MM.1S (cell line): ENCODE results near the gene CYBRD1.

ENCODE experiments used
- DNase-seq: peaks from one replicate; pipeline ENCODE4 v3.0.0-alpha.2; 2015
- H2AFZ ChIP-seq: fragments of 300-600 bp; sonication (generic); 2 replicates; pipeline ENCODE4 v1.6.0; 2016; ENCODE audit warnings: antibody characterized with exemption, low read length
- H3F3A ChIP-seq: fragments of 300-600 bp; sonication (generic); 2 replicates; pipeline ENCODE4 v1.6.1; 2016; ENCODE audit warnings: mild to moderate bottlenecking, antibody characterized with exemption, low read length, moderate library complexity, mixed read lengths; ENCODE audit not compliant: insufficient read depth
- H3K27ac ChIP-seq: fragments of 300-600 bp; sonication (generic); 2 replicates; pipeline ENCODE4 v1.5.1; 2016; ENCODE audit warnings: mild to moderate bottlenecking, low read length
- H3K27me3 ChIP-seq: fragments of 300-600 bp; sonication (generic); replicated peaks from 2 replicates; pipeline ENCODE4 v1.6.0; 2016; ENCODE audit warnings: low read length; ENCODE audit not compliant: insufficient read depth
- H3K36me3 ChIP-seq: fragments of 300-600 bp; sonication (generic); replicated peaks from 2 replicates; pipeline ENCODE4 v1.6.1; 2016; ENCODE audit warnings: mild to moderate bottlenecking, low read length, mixed read lengths; ENCODE audit not compliant: insufficient read depth
- H3K4me1 ChIP-seq: fragments of 300-600 bp; sonication (generic); 2 replicates; pipeline ENCODE4 v1.6.1; 2016; ENCODE audit warnings: low read length, mixed read lengths
- H3K4me2 ChIP-seq: fragments of 300-600 bp; sonication (generic); 2 replicates; pipeline ENCODE4 v1.6.0; 2016; ENCODE audit warnings: low read depth, low read length
- H3K4me3 ChIP-seq: fragments of 300-600 bp; sonication (generic); 2 replicates; pipeline ENCODE4 v1.5.1; 2016; ENCODE audit warnings: low read length, mixed read lengths
- H3K79me2 ChIP-seq: fragments of 300-600 bp; sonication (generic); 2 replicates; pipeline ENCODE4 v1.6.1; 2016; ENCODE audit warnings: mixed run types, low read length, mixed read lengths
- H3K9ac ChIP-seq: fragments of 300-600 bp; sonication (generic); 2 replicates; pipeline ENCODE4 v1.6.1; 2016; ENCODE audit warnings: low read length, mixed read lengths
- H3K9me2 ChIP-seq: fragments of 300-600 bp; sonication (generic); replicated peaks from 2 replicates; pipeline ENCODE4 v1.6.1; 2016; ENCODE audit warnings: mild to moderate bottlenecking, low read length, mixed read lengths; ENCODE audit not compliant: insufficient read depth
- H3K9me3 ChIP-seq: fragments of 300-600 bp; sonication (generic); replicated peaks from 2 replicates; pipeline ENCODE4 v1.6.1; 2016; ENCODE audit warnings: mild to moderate bottlenecking, low read length, mixed read lengths; ENCODE audit not compliant: insufficient read depth
- H4K20me1 ChIP-seq: fragments of 300-600 bp; sonication (generic); 2 replicates; pipeline ENCODE4 v1.6.1; 2016; ENCODE audit warnings: mild to moderate bottlenecking, low read length, moderate library complexity, mixed read lengths; ENCODE audit not compliant: insufficient read depth
- CTCF ChIP-seq: fragments of 300-600 bp; sonication (generic); IDR thresholded peaks from 2 replicates; pipeline ENCODE4 v1.5.1; 2016; ENCODE audit warnings: antibody characterized with exemption, low read length, mixed read lengths
- EZH2 ChIP-seq: fragments of 300-600 bp; sonication (generic); optimal IDR thresholded peaks from 2 replicates; pipeline ENCODE3; 2017; ENCODE audit warnings: low read depth, mild to moderate bottlenecking, antibody characterized with exemption, low read length, mixed read lengths
- EZH2phosphoT487 ChIP-seq: fragments of 300-600 bp; sonication (generic); IDR thresholded peaks from 2 replicates; pipeline ENCODE4 v1.6.1; 2018; ENCODE audit warnings: antibody characterized with exemption, low read length

The CYBRD1 gene

GRCh38 chr2:171522788-171523087 lies 464 bp downstream of the CYBRD1 start:
- no peaks in the 10 kb centered on the region for H3K9me2 ChIP-seq
- H3K4me3 ChIP-seq, result peak overlapping the region; percentile 71
- H3K36me3 ChIP-seq, result no peaks in the 10 kb centered on the region
- no peak for DNase-seq
- H3K9me3 ChIP-seq, result no peaks in the 10 kb centered on the region
- H3F3A ChIP-seq, result no peaks in the 10 kb centered on the region
- no peaks in the 10 kb centered on the region for H3K79me2 ChIP-seq
- TF ChIP-seq CTCF, result no peak
- TF ChIP-seq EZH2phosphoT487, result no peak
- no peak for TF ChIP-seq EZH2
- H3K27ac ChIP-seq, result no peak overlapping the region
- no peaks in the 10 kb centered on the region for H4K20me1 ChIP-seq
- peak overlapping the region; percentile 78 for H3K4me2 ChIP-seq
- peak overlapping the region; percentile 22; the same call in 1 of the 2 replicates for H3K9ac ChIP-seq
- no peaks in the 10 kb centered on the region for H3K4me1 ChIP-seq
- H2AFZ ChIP-seq, result peak overlapping the region; percentile 68
- H3K27me3 ChIP-seq, result peaks cover 26% of the 10 kb centered on the region

- H3K4me2 ChIP-seq, result peak overlapping the region; percentile 78
- no peaks in the 10 kb centered on the region for H3K9me3 ChIP-seq
- H3K9me2 ChIP-seq, result no peaks in the 10 kb centered on the region
- no peaks in the 10 kb centered on the region for H3K4me1 ChIP-seq
- no peaks in the 10 kb centered on the region for H3K79me2 ChIP-seq
- no peak overlapping the region for H3K27ac ChIP-seq
- TF ChIP-seq EZH2, result no peak
- DNase-seq, result no peak
- H3K36me3 ChIP-seq, result no peaks in the 10 kb centered on the region
- H3F3A ChIP-seq, result no peaks in the 10 kb centered on the region
- H3K27me3 ChIP-seq, result peaks cover 26% of the 10 kb centered on the region
- H3K4me3 ChIP-seq, result peak overlapping the region; percentile 71
- H3K9ac ChIP-seq, result peak overlapping the region; percentile 22; the same call in 1 of the 2 replicates
- no peaks in the 10 kb centered on the region for H4K20me1 ChIP-seq
- peak overlapping the region; percentile 68 for H2AFZ ChIP-seq
These were observed 1.1 kb downstream of the CYBRD1 start for GRCh38 chr2:171523088-171524017.

GRCh38 chr2:171524018-171524401 lies 1.7 kb downstream of the CYBRD1 start:
- Histone ChIP-seq H3F3A (no peaks in the 10 kb centered on the region), H3K79me2 (no peaks in the 10 kb centered on the region), H3K9me2 (no peaks in the 10 kb centered on the region), H3K4me1 (no peaks in the 10 kb centered on the region), H3K36me3 (no peaks in the 10 kb centered on the region), H3K27me3 (peaks cover 26% of the 10 kb centered on the region), H2AFZ (no peak overlapping the region), H3K9ac (no peak overlapping the region), H3K9me3 (no peaks in the 10 kb centered on the region), H3K27ac (no peak overlapping the region), H3K4me3 (no peak overlapping the region), H4K20me1 (no peaks in the 10 kb centered on the region), H3K4me2 (no peak overlapping the region)
- no peak for DNase-seq
- TF ChIP-seq CTCF (no peak), EZH2 (no peak), EZH2phosphoT487 (no peak)

- Histone ChIP-seq H3K27me3 (no peaks in the 10 kb centered on the region), H3K9me3 (no peaks in the 10 kb centered on the region), H3K9me2 (no peaks in the 10 kb centered on the region), H3K36me3 (no peaks in the 10 kb centered on the region), H3K9ac (no peak overlapping the region), H3K79me2 (no peaks in the 10 kb centered on the region), H2AFZ (no peak overlapping the region), H4K20me1 (no peaks in the 10 kb centered on the region), H3F3A (no peaks in the 10 kb centered on the region), H3K4me1 (no peaks in the 10 kb centered on the region), H3K27ac (no peak overlapping the region), H3K4me3 (no peak overlapping the region), H3K4me2 (no peak overlapping the region)
- TF ChIP-seq CTCF (peak; percentile 61), EZH2 (no peak), EZH2phosphoT487 (no peak)
- DNase-seq, result no peak
These were observed 7.6 kb downstream of the CYBRD1 start for GRCh38 chr2:171529914-171530313.
